Measurements from ENCODE around the gene RBPJ. TPM values are rescaled to one million over a fixed set of nuclear protein-coding genes. Genes with fewer than 3 reads are reported as not detected.

The RBPJ gene
- polyA plus RNA-seq, 1 donor from 2014 or later = 89.8 TPM

DNA sequence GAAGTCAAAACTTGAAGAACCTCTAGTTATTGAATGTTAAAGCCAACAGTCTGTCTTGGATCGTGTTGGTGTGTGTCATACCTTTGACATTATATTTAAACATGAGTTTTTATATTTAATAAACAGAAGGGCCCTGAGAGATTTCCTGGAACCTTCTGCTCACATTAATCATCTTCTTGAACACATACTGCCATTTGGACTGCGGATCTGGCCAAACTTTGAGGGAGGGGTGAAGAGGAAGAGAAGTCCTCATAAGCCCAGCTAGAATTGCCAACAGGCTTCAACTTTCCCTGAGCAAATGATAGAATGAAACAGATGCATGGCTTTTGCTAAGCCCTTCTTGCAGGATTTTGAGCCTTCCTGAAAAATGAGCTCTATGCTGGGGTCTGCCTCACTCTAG lies 142.1 kb downstream of the RBPJ start:
- H3K9ac ChIP-seq (ENCODE audit: low read length) = no peak overlapping the region
- no peaks in the 10 kb centered on the region for H3K27me3 ChIP-seq (ENCODE audit: insufficient read depth, low read depth, low read length)
- H3K36me3 ChIP-seq (ENCODE audit: insufficient read depth, low read length) = no peaks in the 10 kb centered on the region
- H3K27ac ChIP-seq (ENCODE audit: low read length) = no peak overlapping the region
- no peaks in the 10 kb centered on the region for H3F3A ChIP-seq (ENCODE audit: insufficient read depth, low read length, poor library complexity, severe bottlenecking)
- no peaks in the 10 kb centered on the region for H4K20me1 ChIP-seq (ENCODE audit: insufficient read depth)
- no peaks in the 10 kb centered on the region for H3K9me3 ChIP-seq (ENCODE audit: low read length)
- no peak overlapping the region for H3K4me2 ChIP-seq (ENCODE audit: low read length)
- no peaks in the 10 kb centered on the region for H3K79me2 ChIP-seq (replicated peaks; ENCODE audit: insufficient read depth, low read length)
- H3K9me2 ChIP-seq (ENCODE audit: insufficient read depth, low read length) = no peaks in the 10 kb centered on the region
- H3K4me3 ChIP-seq (ENCODE audit: low read length) = no peak overlapping the region
- TF ChIP-seq MXI1 (conservative IDR thresholded peaks at IDR 0.05; ENCODE audit: poor library complexity, severe bottlenecking) = no peak
- TF ChIP-seq POLR2AphosphoS5 (IDR thresholded peaks at IDR 0.05) = no peak
- no peak for TF ChIP-seq EP300 (conservative IDR thresholded peaks at IDR 0.05; ENCODE audit: poor library complexity, severe bottlenecking)
- no peak for TF ChIP-seq CTCF (IDR thresholded peaks at IDR 0.05; ENCODE audit: poor library complexity, severe bottlenecking)
- TF ChIP-seq EZH2 (IDR thresholded peaks at IDR 0.05; ENCODE audit: borderline replicate concordance, insufficient read depth, low read length, poor library complexity, severe bottlenecking) = no peak
- no peak for TF ChIP-seq RAD21 (conservative IDR thresholded peaks at IDR 0.05)
- no peak overlapping the region for H2AFZ ChIP-seq (ENCODE audit: low read depth, low read length)

GRCh38 chr4:26463386-26463785 lies 142.6 kb downstream of the RBPJ start:
- TF ChIP-seq POLR2AphosphoS5 (IDR thresholded peaks at IDR 0.05) (no peak), MXI1 (conservative IDR thresholded peaks at IDR 0.05; ENCODE audit: poor library complexity, severe bottlenecking) (no peak)
- Histone ChIP-seq H3F3A (ENCODE audit: insufficient read depth, low read length, poor library complexity, severe bottlenecking) (no peaks in the 10 kb centered on the region), H3K9me3 (ENCODE audit: low read length) (no peaks in the 10 kb centered on the region), H3K27ac (ENCODE audit: low read length) (no peak overlapping the region), H4K20me1 (ENCODE audit: insufficient read depth) (no peaks in the 10 kb centered on the region), H3K79me2 (replicated peaks; ENCODE audit: insufficient read depth, low read length) (no peaks in the 10 kb centered on the region), H3K27me3 (ENCODE audit: insufficient read depth, low read depth, low read length) (no peaks in the 10 kb centered on the region), H3K9ac (ENCODE audit: low read length) (no peak overlapping the region), H2AFZ (ENCODE audit: low read depth, low read length) (no peak overlapping the region), H3K9me2 (ENCODE audit: insufficient read depth, low read length) (no peaks in the 10 kb centered on the region), H3K4me2 (ENCODE audit: low read length) (no peak overlapping the region), H3K4me3 (ENCODE audit: low read length) (no peak overlapping the region), H3K36me3 (ENCODE audit: insufficient read depth, low read length) (no peaks in the 10 kb centered on the region)

DNA sequence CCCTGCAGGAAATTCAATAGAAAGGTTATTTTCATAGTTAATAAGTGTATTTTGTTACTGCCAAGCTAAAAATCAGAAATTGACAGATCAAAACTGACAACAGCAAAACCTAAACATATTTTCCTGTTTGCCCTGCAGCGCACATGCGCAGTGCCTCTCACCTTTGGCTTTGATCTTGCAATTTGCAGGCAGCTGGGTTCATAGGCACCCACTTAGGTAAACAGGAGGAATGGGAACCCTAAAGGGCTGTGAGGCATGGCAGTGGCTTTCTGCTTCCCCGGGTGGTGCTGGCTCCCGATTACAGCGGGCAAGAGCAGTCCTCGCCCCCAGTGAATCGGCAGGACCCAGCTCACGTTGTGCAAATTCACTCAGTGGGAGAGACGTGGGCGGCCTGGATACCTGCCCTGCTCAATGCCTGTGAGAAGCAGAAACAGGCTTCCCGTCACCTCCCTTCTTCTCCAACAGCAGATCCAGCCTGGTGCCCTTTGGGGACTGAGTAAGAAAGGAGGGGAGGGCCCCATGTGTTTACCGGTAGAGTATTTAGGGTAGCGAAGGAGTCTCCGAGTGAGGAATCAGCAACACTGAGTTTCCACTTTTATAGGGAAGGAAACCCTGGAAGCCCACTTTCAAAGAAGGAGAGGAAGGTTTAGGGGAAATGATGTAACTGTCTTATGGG lies 143.7 kb downstream of the RBPJ start:
- H3K27me3 ChIP-seq (ENCODE audit: insufficient read depth, low read depth, low read length) = no peaks in the 10 kb centered on the region
- no peaks in the 10 kb centered on the region for H3K36me3 ChIP-seq (ENCODE audit: insufficient read depth, low read length)
- TF ChIP-seq TAF1 (IDR thresholded peaks at IDR 0.05; ENCODE audit: low read depth) (no peak), MXI1 (conservative IDR thresholded peaks at IDR 0.05; ENCODE audit: poor library complexity, severe bottlenecking) (no peak), POLR2AphosphoS5 (IDR thresholded peaks at IDR 0.05) (no peak), EP300 (conservative IDR thresholded peaks at IDR 0.05; ENCODE audit: poor library complexity, severe bottlenecking) (no peak), SMC3 (conservative IDR thresholded peaks at IDR 0.05; ENCODE audit: poor library complexity) (no peak), EZH2 (IDR thresholded peaks at IDR 0.05; ENCODE audit: borderline replicate concordance, insufficient read depth, low read length, poor library complexity, severe bottlenecking) (no peak)
- TF ChIP-seq, protein P1, sequence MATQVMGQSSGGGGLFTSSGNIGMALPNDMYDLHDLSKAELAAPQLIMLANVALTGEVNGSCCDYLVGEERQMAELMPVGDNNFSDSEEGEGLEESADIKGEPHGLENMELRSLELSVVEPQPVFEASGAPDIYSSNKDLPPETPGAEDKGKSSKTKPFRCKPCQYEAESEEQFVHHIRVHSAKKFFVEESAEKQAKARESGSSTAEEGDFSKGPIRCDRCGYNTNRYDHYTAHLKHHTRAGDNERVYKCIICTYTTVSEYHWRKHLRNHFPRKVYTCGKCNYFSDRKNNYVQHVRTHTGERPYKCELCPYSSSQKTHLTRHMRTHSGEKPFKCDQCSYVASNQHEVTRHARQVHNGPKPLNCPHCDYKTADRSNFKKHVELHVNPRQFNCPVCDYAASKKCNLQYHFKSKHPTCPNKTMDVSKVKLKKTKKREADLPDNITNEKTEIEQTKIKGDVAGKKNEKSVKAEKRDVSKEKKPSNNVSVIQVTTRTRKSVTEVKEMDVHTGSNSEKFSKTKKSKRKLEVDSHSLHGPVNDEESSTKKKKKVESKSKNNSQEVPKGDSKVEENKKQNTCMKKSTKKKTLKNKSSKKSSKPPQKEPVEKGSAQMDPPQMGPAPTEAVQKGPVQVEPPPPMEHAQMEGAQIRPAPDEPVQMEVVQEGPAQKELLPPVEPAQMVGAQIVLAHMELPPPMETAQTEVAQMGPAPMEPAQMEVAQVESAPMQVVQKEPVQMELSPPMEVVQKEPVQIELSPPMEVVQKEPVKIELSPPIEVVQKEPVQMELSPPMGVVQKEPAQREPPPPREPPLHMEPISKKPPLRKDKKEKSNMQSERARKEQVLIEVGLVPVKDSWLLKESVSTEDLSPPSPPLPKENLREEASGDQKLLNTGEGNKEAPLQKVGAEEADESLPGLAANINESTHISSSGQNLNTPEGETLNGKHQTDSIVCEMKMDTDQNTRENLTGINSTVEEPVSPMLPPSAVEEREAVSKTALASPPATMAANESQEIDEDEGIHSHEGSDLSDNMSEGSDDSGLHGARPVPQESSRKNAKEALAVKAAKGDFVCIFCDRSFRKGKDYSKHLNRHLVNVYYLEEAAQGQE (IDR thresholded peaks at IDR 0.05; ENCODE audit: borderline replicate concordance) = no peak
- H3K9me3 ChIP-seq (ENCODE audit: low read length) = no peaks in the 10 kb centered on the region
- no peak overlapping the region for H3K4me3 ChIP-seq (ENCODE audit: low read length)
- H3F3A ChIP-seq (ENCODE audit: insufficient read depth, low read length, poor library complexity, severe bottlenecking) = no peaks in the 10 kb centered on the region
- H4K20me1 ChIP-seq (ENCODE audit: insufficient read depth) = no peaks in the 10 kb centered on the region
- H2AFZ ChIP-seq (ENCODE audit: low read depth, low read length) = no peak overlapping the region
- no peak overlapping the region for H3K27ac ChIP-seq (ENCODE audit: low read length)
- no peak overlapping the region for H3K4me2 ChIP-seq (ENCODE audit: low read length)
- H3K9ac ChIP-seq (ENCODE audit: low read length) = no peak overlapping the region
- no peaks in the 10 kb centered on the region for H3K9me2 ChIP-seq (ENCODE audit: insufficient read depth, low read length)
- no peaks in the 10 kb centered on the region for H3K79me2 ChIP-seq (replicated peaks; ENCODE audit: insufficient read depth, low read length)

Measured in neural cell (in vitro differentiated cells).